Heart left ventricle (tissue), 13 donors: ENCODE measurements around the gene LTBR.

Source experiments
- POLR2A ChIP-seq, 2 donors: fragments of 450-650 bp; IDR thresholded peaks; one replicate each; pipeline ENCODE4 v1.6.1; 2017; ENCODE audit warnings: antibody characterized with exemption in 2 of 2, mild to moderate bottlenecking in 2 of 2, moderate library complexity in 2 of 2
- TF ChIP-seq, protein P1 (sequence below), 12 donors: fragments of 200-600 bp; sonication (generic) in 4 of 12; IDR thresholded peaks; one replicate each; pipeline versions ENCODE4 v1.5.0 to v1.8.0; 2018 to 2022; ENCODE audit warnings: antibody characterized with exemption in 12 of 12, mild to moderate bottlenecking in 5 of 12
- donor health status: ischemic (EF 13 %, LVEDD 7.1; RV severe dilation, severe dysfunction).
- donor health status: DM: no; HTN: yes; CAD: no.
- donor health status: DM: no; HTN: no; CAD: no.
- donor health status: ischemic (EF 25% LVEDD 6.9; RV normal size, moderate dysfunction).
- donor health status: ischemic (EF 25% LVEDD 5.7; RV mildly dilated, moderate dysfunction).
- donor health status: ischemic (EF 35%, LVEDD 5.7; RV mildly dilated, moderate dysfunction).
- donor health status: nonischemic (EF 11% LVEDD 7.7; RV severe dilation, severe dysfunction).
- donor health status: DM: yes; HTN: yes; CAD: no.
- donor health status: PGD.
- donor health status: ischemic (EF 29% LVEDD 5.4; RV normal size, mild dysfunction).
- donor health status: nonischemic (EF 23%, LVEDD 6.1; RV moderate dilation, normal function).

DNA sequence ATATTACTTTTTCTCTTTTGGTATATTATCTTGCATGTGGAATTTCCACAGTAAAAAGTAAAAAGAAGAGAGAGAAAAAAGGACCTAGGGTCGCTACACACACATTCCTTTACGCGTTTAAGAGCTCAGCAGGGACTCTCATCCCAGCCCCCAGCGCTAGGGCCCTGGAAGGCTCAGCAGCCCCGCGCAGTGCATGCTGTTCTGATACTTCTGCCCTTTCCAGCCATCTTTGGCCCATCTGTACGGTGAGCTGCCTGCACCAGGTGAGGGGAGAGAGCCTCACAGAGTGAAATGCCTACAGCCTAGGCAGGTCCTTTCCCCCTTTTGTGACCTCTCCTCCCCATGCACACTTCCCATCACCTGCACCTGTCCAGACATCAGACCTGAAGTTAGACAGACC, 1.6 kb upstream of the LTBR start:
- TF ChIP-seq POLR2A (IDR thresholded peaks at IDR 0.05) = no peak
- TF ChIP-seq, protein P1, sequence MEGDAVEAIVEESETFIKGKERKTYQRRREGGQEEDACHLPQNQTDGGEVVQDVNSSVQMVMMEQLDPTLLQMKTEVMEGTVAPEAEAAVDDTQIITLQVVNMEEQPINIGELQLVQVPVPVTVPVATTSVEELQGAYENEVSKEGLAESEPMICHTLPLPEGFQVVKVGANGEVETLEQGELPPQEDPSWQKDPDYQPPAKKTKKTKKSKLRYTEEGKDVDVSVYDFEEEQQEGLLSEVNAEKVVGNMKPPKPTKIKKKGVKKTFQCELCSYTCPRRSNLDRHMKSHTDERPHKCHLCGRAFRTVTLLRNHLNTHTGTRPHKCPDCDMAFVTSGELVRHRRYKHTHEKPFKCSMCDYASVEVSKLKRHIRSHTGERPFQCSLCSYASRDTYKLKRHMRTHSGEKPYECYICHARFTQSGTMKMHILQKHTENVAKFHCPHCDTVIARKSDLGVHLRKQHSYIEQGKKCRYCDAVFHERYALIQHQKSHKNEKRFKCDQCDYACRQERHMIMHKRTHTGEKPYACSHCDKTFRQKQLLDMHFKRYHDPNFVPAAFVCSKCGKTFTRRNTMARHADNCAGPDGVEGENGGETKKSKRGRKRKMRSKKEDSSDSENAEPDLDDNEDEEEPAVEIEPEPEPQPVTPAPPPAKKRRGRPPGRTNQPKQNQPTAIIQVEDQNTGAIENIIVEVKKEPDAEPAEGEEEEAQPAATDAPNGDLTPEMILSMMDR (IDR thresholded peaks at IDR 0.05) = no peak
